ENCODE measurements around the gene DNPEP. TPM values are rescaled to one million over a fixed set of nuclear protein-coding genes. Genes with fewer than 3 reads are reported as not detected.

Gene DNPEP
- total RNA-seq, 4 donors from 2014 or later, result 44.9 to 102 (median 61.6) TPM

GRCh38 chr2:219434718-219435525 is 47.2 kb upstream of the DNPEP start, which contains the start of gene SPEG:
TSS of gene SPEG (plus strand) at chr2:219434843. CDS start at chr2:219434978, 135 bp downstream.
- Histone ChIP-seq H3K27ac (replicated peaks in 1 of 4) (peak within 1 kb of the TSS; percentile 94 to 99 (median 96)), H3K4me1 (peaks cover 23 to 85% (median 78%) of the 10 kb centered on the region in 4 donors), H3K9me3 (no peaks in the 10 kb centered on the region), H3K27me3 (peaks cover 0 to 24% (median 0%) of the 10 kb centered on the region in 4 donors), H3K36me3 (no peaks in the 10 kb centered on the region), H3K4me3 (peak within 1 kb of the TSS; percentile 53 to 63 (median 57))
- intact Hi-C loops (cut with DNase I), result no loop called here
- TF ChIP-seq POLR2AphosphoS5 (IDR thresholded peaks at IDR 0.05) (no peak), EP300 (IDR thresholded peaks at IDR 0.05) (no peak), POLR2A (IDR thresholded peaks at IDR 0.05; ENCODE audit: low read depth) (no peak), CTCF (IDR thresholded peaks at IDR 0.05) (no peak)
- WGBS, result 56% methylated on average over 6 of the region's 77 CpGs
- DNase-seq (ENCODE audit: extremely low spot score), result no peak

GRCh38 chr2:219434468-219434717 is 46.7 kb upstream of the DNPEP start:
- Histone ChIP-seq H3K27ac (replicated peaks in 1 of 4) (peak overlapping the region; percentile 94 to 99 (median 96)), H3K4me3 (peak overlapping the region; percentile 53 to 63 (median 57)), H3K4me1 (peaks cover 23 to 81% (median 74%) of the 10 kb centered on the region in 4 donors), H3K27me3 (peaks cover 0 to 24% (median 0%) of the 10 kb centered on the region in 4 donors), H3K9me3 (no peaks in the 10 kb centered on the region), H3K36me3 (no peaks in the 10 kb centered on the region)
- TF ChIP-seq POLR2AphosphoS5 (IDR thresholded peaks at IDR 0.05) (no peak), CTCF (IDR thresholded peaks at IDR 0.05) (no peak), EP300 (IDR thresholded peaks at IDR 0.05) (no peak), POLR2A (IDR thresholded peaks at IDR 0.05; ENCODE audit: low read depth) (no peak)
- DNase-seq (ENCODE audit: extremely low spot score), result no peak
- intact Hi-C loops (cut with DNase I), result no loop called here
- 14% methylated on average over 9 of the region's 9 CpGs for WGBS

GRCh38 chr2:219433666-219434467 is 46.2 kb upstream of the DNPEP start:
- 53% methylated on average over 15 of the region's 16 CpGs for WGBS
- H3K4me3 ChIP-seq, result peak overlapping the region; percentile 53 to 63 (median 57)
- H3K9me3 ChIP-seq, result no peaks in the 10 kb centered on the region
- peaks cover 23 to 76% (median 69%) of the 10 kb centered on the region in 4 donors for H3K4me1 ChIP-seq
- intact Hi-C loops (cut with DNase I), result loop anchor here (1.0 kb wide), 1 partner anchor 26 kb away; no protein-coding TSS in a partner anchor
- peak overlapping the region; percentile 94 to 99 (median 96) for H3K27ac ChIP-seq (replicated peaks in 1 of 4)
- peak; percentile 48 for TF ChIP-seq POLR2A (IDR thresholded peaks at IDR 0.05; ENCODE audit: low read depth)
- peak; percentile 61 to 84 (median 75) for TF ChIP-seq CTCF (IDR thresholded peaks at IDR 0.05)
- peak; percentile 79 to 97 for TF ChIP-seq POLR2AphosphoS5 (IDR thresholded peaks at IDR 0.05)
- TF ChIP-seq EP300 (IDR thresholded peaks at IDR 0.05), result peak; percentile 96
- no peaks in the 10 kb centered on the region for H3K36me3 ChIP-seq
- no peak for DNase-seq (ENCODE audit: extremely low spot score)
- H3K27me3 ChIP-seq, result peaks cover 0 to 24% (median 0%) of the 10 kb centered on the region in 4 donors

- Histone ChIP-seq H3K27me3 (peaks cover 0 to 17% (median 0%) of the 10 kb centered on the region in 4 donors), H3K36me3 (peaks cover 0 to 10% (median 7%) of the 10 kb centered on the region in 4 donors), H3K4me3 (no peak overlapping the region), H3K9me3 (no peaks in the 10 kb centered on the region), H3K4me1 (peaks cover 17 to 52% (median 45%) of the 10 kb centered on the region in 4 donors), H3K27ac (replicated peaks in 1 of 4) (peak overlapping the region; percentile 94 to 99 (median 96))
- 30% methylated on average over 9 of the region's 9 CpGs for WGBS
- peak; percentile 63 to 90 for TF ChIP-seq POLR2AphosphoS5 (IDR thresholded peaks at IDR 0.05)
- peak; percentile 27 to 61 (median 36) for TF ChIP-seq CTCF (IDR thresholded peaks at IDR 0.05)
- no peak for TF ChIP-seq POLR2A (IDR thresholded peaks at IDR 0.05; ENCODE audit: low read depth)
- intact Hi-C loops (cut with DNase I), result no loop called here
- DNase-seq (ENCODE audit: extremely low spot score), result no peak
Measured at GRCh38 chr2:219430633-219431615, 43.2 kb upstream of the DNPEP start.

All from esophagus muscularis mucosa (tissue), 4 donors.